HCT116 (cell line): Measurements from ENCODE around the gene SF3B4. TPM values are rescaled to one million over a fixed set of nuclear protein-coding genes. Genes with fewer than 3 reads are reported as not detected.

ENCODE experiments used
- ATAC-seq: fragments of 200-7000 bp; cut with Tn5 transposase; 2 replicates; pipeline ENCODE4 v1.9.1; 2020; ENCODE audit warnings: mild to moderate bottlenecking, moderate library complexity
- BruUV-seq: library from RNA; stranded (reverse); fragments of 400-500 nt; replicated peaks from 2 replicates; lab custom pipeline; 2021; lab: Mats Ljungman, UMichigan
- CTCF ChIA-PET: fragments of 300-600 bp; sonication (Branson Sonifier 250); formaldehyde crosslinking; loops from one replicate; lab custom pipeline; 2021; ENCODE audit warnings: antibody characterized with exemption; lab: Charles Lee
- POLR2A ChIA-PET: fragments of 300-600, 350-600 bp; sonication (Branson Sonifier 250); formaldehyde crosslinking; loops from one replicate; lab custom pipeline; 2021; ENCODE audit warnings: antibody characterized with exemption; lab: Charles Lee
- RAD21 ChIA-PET, 2 experiments: fragments of 300-600 bp; sonication (Branson Sonifier 250); formaldehyde crosslinking; loops; one replicate each; lab custom pipeline; 2023; ENCODE audit warnings: low total read pairs in 2 of 2; ENCODE audit not compliant: uncharacterized antibody in 2 of 2, unreplicated experiment in 2 of 2, low non-redundant PET in 1 of 2; lab: Charles Lee
- DNase-seq: peaks from one replicate; pipeline ENCODE4 v3.0.0-alpha.2; 2010; ENCODE audit warnings: low read depth, low spot score
- H2AFZ ChIP-seq: fragments of 200-600 bp; shearing (Covaris generic), sonication (generic); 2 replicates; pipeline ENCODE4 v1.6.1; 2017; ENCODE audit warnings: low read depth, mixed run types, mixed read lengths, antibody characterized with exemption, low read length; ENCODE audit not compliant: poor library complexity, severe bottlenecking
- H3K27ac ChIP-seq: 2 replicates; pipeline ENCODE4 v1.5.1; 2012; ENCODE audit warnings: low read depth, low read length
- H3K27me3 ChIP-seq: fragments of 200-600 bp; sonication (generic); 2 replicates; pipeline ENCODE4 v1.6.1; 2016; ENCODE audit warnings: mixed run types, low read length, mixed read lengths; ENCODE audit not compliant: insufficient read depth
- H3K36me3 ChIP-seq, 2 experiments: fragments of 200-500 bp in 1 of 2; fragments of 200-600 bp in 1 of 2; sonication (Bioruptor generic) in 1 of 2; sonication (generic) in 1 of 2; 2 replicates each; pipeline versions ENCODE4 v1.5.1 to v1.6.1; 2014 to 2016; ENCODE audit warnings: low read length in 2 of 2, inconsistent platforms in 1 of 2, mixed read lengths in 1 of 2, mixed run types in 1 of 2; ENCODE audit not compliant: insufficient read depth in 2 of 2, control insufficient read depth in 1 of 2
- H3K4me1 ChIP-seq, 2 experiments: fragments of 200-600 bp in 1 of 2; sonication (generic) in 1 of 2; 2 replicates each; pipeline versions ENCODE4 v1.5.1 to v1.6.1; 2012 to 2017; ENCODE audit warnings: low read length in 2 of 2, inconsistent platforms in 1 of 2, mild to moderate bottlenecking in 1 of 2, mixed read lengths in 1 of 2, mixed run types in 1 of 2, moderate library complexity in 1 of 2; ENCODE audit not compliant: insufficient read depth in 2 of 2, control insufficient read depth in 1 of 2
- H3K4me2 ChIP-seq: fragments of 200-600 bp; sonication (generic); 2 replicates; pipeline ENCODE4 v1.6.1; 2017; ENCODE audit warnings: mixed run types, low read length, mixed read lengths
- H3K4me3 ChIP-seq, 2 experiments: fragments of 200-600 bp in 1 of 2; sonication (generic) in 1 of 2; replicated peaks in 1 of 2; 2 replicates each; pipeline ENCODE4 v1.5.1; 2011 to 2016; ENCODE audit warnings: low read length in 2 of 2, control low read depth in 1 of 2, low read depth in 1 of 2, mild to moderate bottlenecking in 1 of 2, mixed read lengths in 1 of 2, mixed run types in 1 of 2
- H3K79me2 ChIP-seq: fragments of 200-600 bp; sonication (generic); 2 replicates; pipeline ENCODE4 v1.6.1; 2017; ENCODE audit warnings: mild to moderate bottlenecking, mixed run types, low read length, moderate library complexity, mixed read lengths; ENCODE audit not compliant: insufficient read depth
- H3K9ac ChIP-seq: fragments of 200-600 bp; sonication (generic); 2 replicates; pipeline ENCODE4 v1.6.1; 2016; ENCODE audit warnings: low read length, mixed read lengths
- H3K9me2 ChIP-seq: fragments of 200-600 bp; sonication (generic), shearing (Covaris generic); 2 replicates; pipeline ENCODE4 v1.6.1; 2017; ENCODE audit warnings: mixed run types, mild to moderate bottlenecking, moderate library complexity; ENCODE audit not compliant: insufficient read depth
- H3K9me3 ChIP-seq, 2 experiments: fragments of 200-500 bp in 1 of 2; fragments of 200-600 bp in 1 of 2; sonication (Bioruptor generic) in 1 of 2; sonication (generic) in 1 of 2; 2 replicates each; pipeline ENCODE4 v1.6.1; 2014 to 2017; ENCODE audit warnings: low read length in 2 of 2, mixed read lengths in 2 of 2, inconsistent platforms in 1 of 2, low read depth in 1 of 2, mild to moderate bottlenecking in 1 of 2, mixed run types in 1 of 2, moderate library complexity in 1 of 2; ENCODE audit not compliant: control insufficient read depth in 1 of 2, insufficient read depth in 1 of 2
- H4K20me1 ChIP-seq: fragments of 200-600 bp; sonication (generic), shearing (Covaris generic); 2 replicates; pipeline ENCODE4 v1.6.1; 2017; ENCODE audit warnings: mixed run types, mild to moderate bottlenecking, moderate library complexity; ENCODE audit not compliant: insufficient read depth
- CBX3 ChIP-seq: IDR thresholded peaks from 2 replicates; pipeline ENCODE4 v1.6.1; 2012; ENCODE audit warnings: low read depth
- EZH2 ChIP-seq: fragments of 200-600 bp; sonication (generic); IDR thresholded peaks from 2 replicates; pipeline ENCODE4 v1.6.1; 2017; ENCODE audit warnings: antibody characterized with exemption, mixed run types
- FOSL1 ChIP-seq: IDR thresholded peaks from 2 replicates; pipeline ENCODE4 v1.6.1; 2012; ENCODE audit warnings: low read depth
- JUND ChIP-seq: IDR thresholded peaks from 2 replicates; pipeline ENCODE4 v1.6.1; 2012
- POLR2AphosphoS5 ChIP-seq: IDR thresholded peaks from 2 replicates; pipeline ENCODE4 v1.6.1; 2011; ENCODE audit warnings: mild to moderate bottlenecking, low read depth, low read length, moderate library complexity
- RAD21 ChIP-seq: IDR thresholded peaks from 2 replicates; pipeline ENCODE4 v1.6.1; 2012; ENCODE audit warnings: low read depth, mild to moderate bottlenecking
- SP1 ChIP-seq: IDR thresholded peaks from 2 replicates; pipeline ENCODE4 v1.6.1; 2012; ENCODE audit warnings: low read depth
- TCF7L2 ChIP-seq: IDR thresholded peaks from 2 replicates; pipeline ENCODE4 v1.7.0; 2011; ENCODE audit warnings: borderline replicate concordance, inconsistent platforms; ENCODE audit not compliant: insufficient read depth, insufficient read length; ENCODE audit errors: extremely low read depth
- YY1 ChIP-seq: IDR thresholded peaks from 2 replicates; pipeline ENCODE4 v1.6.1; 2011; ENCODE audit warnings: low read length, low read depth, moderate library complexity, mild to moderate bottlenecking; ENCODE audit not compliant: insufficient replicate concordance; ENCODE audit errors: extremely low read depth
- ZFX ChIP-seq: fragments of 450-650 bp; IDR thresholded peaks from 2 replicates; pipeline ENCODE4 v1.6.1; 2017
- ZNF274 ChIP-seq: fragments of 200-500 bp; sonication (Bioruptor generic); IDR thresholded peaks from 2 replicates; pipeline ENCODE4 v1.6.1; 2014; ENCODE audit warnings: mild to moderate bottlenecking, low read depth, low read length, inconsistent platforms
- intact Hi-C: fragments of 100-400 bp; cut with micrococcal nuclease; formaldehyde crosslinking; loops from 2 replicates; pipeline ENCODE4 v1.10.0; 2022
- total RNA-seq: library from RNA; stranded (reverse); gene quantifications from one replicate; pipeline ENCODE4 v1.2.1, GENCODE V29; 2021; ENCODE audit not compliant: unreplicated experiment
- TF ChIP-seq, protein P1 (sequence below): IDR thresholded peaks from 2 replicates; pipeline ENCODE4 v1.6.1; 2012
- TF ChIP-seq, protein P2 (sequence below): IDR thresholded peaks from 2 replicates; pipeline ENCODE4 v1.6.1; 2012
- TF ChIP-seq, protein P3 (sequence below): IDR thresholded peaks from 2 replicates; pipeline ENCODE4 v1.6.1; 2011; ENCODE audit warnings: mild to moderate bottlenecking, low read length, moderate library complexity; ENCODE audit not compliant: insufficient replicate concordance; ENCODE audit errors: extremely low read depth

SF3B4 gene
- total RNA-seq, 1 experiment from 2014 or later: 88.5 TPM

DNA sequence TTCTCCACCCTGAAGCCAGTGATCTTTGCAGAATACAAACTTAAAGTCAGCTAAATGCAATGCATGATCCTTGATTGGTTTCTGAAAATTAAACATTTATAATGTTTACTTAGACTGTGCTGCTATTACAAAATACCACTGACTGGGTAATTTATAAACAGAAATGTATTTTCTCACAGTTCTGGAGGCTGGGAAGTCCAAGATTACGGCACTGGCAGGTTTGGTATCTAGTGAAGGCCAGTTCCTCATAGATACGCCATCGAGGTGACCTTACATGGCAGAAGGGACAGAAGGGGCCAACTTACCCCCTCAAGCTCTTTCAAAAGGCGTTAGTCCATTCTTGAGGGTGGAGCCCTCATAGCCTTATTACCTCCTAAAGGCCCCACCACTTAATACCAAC is 31.0 kb downstream of the SF3B4 start:
- H3K4me2 ChIP-seq: no peak overlapping the region
- no peak overlapping the region for H3K4me3 ChIP-seq
- H4K20me1 ChIP-seq: no peaks in the 10 kb centered on the region
- H3K27ac ChIP-seq: no peak overlapping the region
- ATAC-seq (no peak), DNase-seq (no peak)
- intact Hi-C loops: no loop called here
- TF ChIP-seq, protein P1, sequence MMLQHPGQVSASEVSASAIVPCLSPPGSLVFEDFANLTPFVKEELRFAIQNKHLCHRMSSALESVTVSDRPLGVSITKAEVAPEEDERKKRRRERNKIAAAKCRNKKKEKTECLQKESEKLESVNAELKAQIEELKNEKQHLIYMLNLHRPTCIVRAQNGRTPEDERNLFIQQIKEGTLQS: no peak
- TF ChIP-seq ZFX (no peak), SP1 (no peak), JUND (no peak), FOSL1 (no peak), RAD21 (no peak), CBX3 (no peak), YY1 (no peak), ZNF274 (no peak), TCF7L2 (no peak), EZH2 (no peak), POLR2AphosphoS5 (no peak)
- TF ChIP-seq, protein P2, sequence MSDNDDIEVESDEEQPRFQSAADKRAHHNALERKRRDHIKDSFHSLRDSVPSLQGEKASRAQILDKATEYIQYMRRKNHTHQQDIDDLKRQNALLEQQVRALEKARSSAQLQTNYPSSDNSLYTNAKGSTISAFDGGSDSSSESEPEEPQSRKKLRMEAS: no peak
- TF ChIP-seq, protein P3, sequence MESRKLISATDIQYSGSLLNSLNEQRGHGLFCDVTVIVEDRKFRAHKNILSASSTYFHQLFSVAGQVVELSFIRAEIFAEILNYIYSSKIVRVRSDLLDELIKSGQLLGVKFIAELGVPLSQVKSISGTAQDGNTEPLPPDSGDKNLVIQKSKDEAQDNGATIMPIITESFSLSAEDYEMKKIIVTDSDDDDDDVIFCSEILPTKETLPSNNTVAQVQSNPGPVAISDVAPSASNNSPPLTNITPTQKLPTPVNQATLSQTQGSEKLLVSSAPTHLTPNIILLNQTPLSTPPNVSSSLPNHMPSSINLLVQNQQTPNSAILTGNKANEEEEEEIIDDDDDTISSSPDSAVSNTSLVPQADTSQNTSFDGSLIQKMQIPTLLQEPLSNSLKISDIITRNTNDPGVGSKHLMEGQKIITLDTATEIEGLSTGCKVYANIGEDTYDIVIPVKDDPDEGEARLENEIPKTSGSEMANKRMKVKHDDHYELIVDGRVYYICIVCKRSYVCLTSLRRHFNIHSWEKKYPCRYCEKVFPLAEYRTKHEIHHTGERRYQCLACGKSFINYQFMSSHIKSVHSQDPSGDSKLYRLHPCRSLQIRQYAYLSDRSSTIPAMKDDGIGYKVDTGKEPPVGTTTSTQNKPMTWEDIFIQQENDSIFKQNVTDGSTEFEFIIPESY: no peak
- no peak overlapping the region for H3K9ac ChIP-seq
- POLR2A ChIA-PET: no interaction called here
- H3K79me2 ChIP-seq: peaks cover 8% of the 10 kb centered on the region
- no peaks in the 10 kb centered on the region; a peak in 1 of 4 replicates for H3K36me3 ChIP-seq
- BruUV-seq: no TSS peak
- H3K27me3 ChIP-seq: no peaks in the 10 kb centered on the region
- H3K9me2 ChIP-seq: no peaks in the 10 kb centered on the region
- H3K9me3 ChIP-seq: no peaks in the 10 kb centered on the region
- H2AFZ ChIP-seq: no peak overlapping the region
- RAD21 ChIA-PET: no interaction called here
- H3K4me1 ChIP-seq: peaks cover 0 to 14% of the 10 kb centered on the region in 2 experiments; a peak in 2 of 4 replicates
- CTCF ChIA-PET: no interaction called here
